Measurements from ENCODE around the gene C4B.

The C4B gene

GRCh38 chr6:31968791-31969711, 45.5 kb upstream of the C4B start:
- POLR2A ChIA-PET, result interaction anchor here (0.6 to 1.5 kb wide), 4 partner anchors 10 to 106 kb away, joined by 3 to 4 read pairs (median 3); partner anchors contain the start of genes CFB, NELFE and SKIC2
- no peak overlapping the region for H3K4me3 ChIP-seq (ENCODE audit: low read depth, low read length)
- DNase-seq (ENCODE audit: low read depth, low spot score), result no peak
- CTCF ChIA-PET, result interaction anchor here (1.5 to 2.3 kb wide), 4 partner anchors 9 to 226 kb away, joined by 4 to 15 read pairs (median 7); partner anchors contain the start of gene SKIC2
- no peak for TF ChIP-seq CTCF (IDR thresholded peaks at IDR 0.05; ENCODE audit: insufficient read depth, low read length, missing control alignments)

GRCh38 chr6:31969712-31970603, 44.6 kb upstream of the C4B start:
- H3K4me3 ChIP-seq (ENCODE audit: low read depth, low read length), result peak overlapping the region; percentile 98
- no peak for DNase-seq (ENCODE audit: low read depth, low spot score)
- POLR2A ChIA-PET, result interaction anchor here (1.0 kb wide), 1 partner anchor 107 kb away, joined by 3 read pairs; no protein-coding TSS in a partner anchor
- CTCF ChIA-PET, result interaction anchor here (0.8 to 2.3 kb wide), 4 partner anchors 10 to 225 kb away, joined by 3 to 15 read pairs (median 6); partner anchors contain the start of gene SKIC2
- TF ChIP-seq CTCF (IDR thresholded peaks at IDR 0.05; ENCODE audit: insufficient read depth, low read length, missing control alignments), result no peak

GRCh38 chr6:31970604-31971271, 43.9 kb upstream of the C4B start:
- CTCF ChIA-PET, result interaction anchor here (0.8 to 2.3 kb wide), 6 partner anchors 7 to 225 kb away, joined by 3 to 15 read pairs (median 6); partner anchors contain the start of genes NELFE and SKIC2
- POLR2A ChIA-PET, result interaction anchor here (1.8 to 2.1 kb wide), 3 partner anchors 9 to 158 kb away, joined by 5 to 16 read pairs (median 5); partner anchors contain the start of genes ATF6B, NELFE and SKIC2
- TF ChIP-seq CTCF (IDR thresholded peaks at IDR 0.05; ENCODE audit: insufficient read depth, low read length, missing control alignments), result no peak
- no peak for DNase-seq (ENCODE audit: low read depth, low spot score)
- peak overlapping the region; percentile 98 for H3K4me3 ChIP-seq (ENCODE audit: low read depth, low read length)

GRCh38 chr6:31971279-31971992, 43.2 kb upstream of the C4B start:
- no peak for DNase-seq (ENCODE audit: low read depth, low spot score)
- TF ChIP-seq CTCF (IDR thresholded peaks at IDR 0.05; ENCODE audit: insufficient read depth, low read length, missing control alignments), result no peak
- POLR2A ChIA-PET, result interaction anchor here (0.8 to 2.1 kb wide), 10 partner anchors 10 to 218 kb away, joined by 3 to 16 read pairs (median 4); partner anchors contain the start of genes ATF6B, EGFL8, EHMT2 and NELFE

More at GRCh38 chr6:31971279-31971992, 43.2 kb upstream of the C4B start:
- CTCF ChIA-PET, result interaction anchor here (0.7 to 1.8 kb wide), 4 partner anchors 8 to 77 kb away, joined by 3 to 9 read pairs (median 4); partner anchors contain the start of genes NELFE and SKIC2
- H3K4me3 ChIP-seq (ENCODE audit: low read depth, low read length), result peak overlapping the region; percentile 98
